IMR-90 (cell line): ENCODE results near the gene GPC5. TPM values are rescaled to one million over a fixed set of nuclear protein-coding genes. Genes with fewer than 3 reads are reported as not detected.

ENCODE experiments used
- ATAC-seq: fragments of 200-7000 bp; cut with Tn5 transposase; 2 replicates; pipeline ENCODE4 v1.9.1; 2020; ENCODE audit warnings: low read depth, mild to moderate bottlenecking, moderate library complexity
- BruUV-seq: library from RNA; stranded (reverse); fragments of 400-500 nt; replicated peaks from 2 replicates; lab custom pipeline; 2021; lab: Mats Ljungman, UMichigan
- CTCF ChIA-PET: fragments of 300-600 bp; formaldehyde crosslinking; extraction: SDS; loops from one replicate; lab custom pipeline; 2021; ENCODE audit warnings: antibody characterized with exemption; lab: Yijun Ruan, JAX
- POLR2A ChIA-PET: fragments of 300-600 bp; sonication (Branson Sonifier 250); formaldehyde crosslinking; loops from one replicate; lab custom pipeline; 2022; ENCODE audit warnings: antibody characterized with exemption; ENCODE audit not compliant: unreplicated experiment; lab: Charles Lee
- DNase-seq: peaks from one replicate; pipeline ENCODE4 v3.0.0; 2013
- H2AFZ ChIP-seq: replicated peaks from 2 replicates; pipeline ENCODE3; 2013; ENCODE audit warnings: low read length, mild to moderate bottlenecking; ENCODE audit not compliant: poor library complexity
- H2AK5ac ChIP-seq: 2 replicates; pipeline ENCODE4 v1.6.1; 2013; ENCODE audit warnings: low read depth, low read length, inconsistent platforms
- H2AK9ac ChIP-seq: replicated peaks from 2 replicates; pipeline ENCODE3; 2013; ENCODE audit warnings: mild to moderate bottlenecking, low read depth, low read length, moderate library complexity; ENCODE audit not compliant: poor library complexity
- H2BK120ac ChIP-seq: 2 replicates; pipeline ENCODE4 v1.6.1; 2013; ENCODE audit warnings: low read depth, low read length, inconsistent platforms
- H2BK15ac ChIP-seq: 3 replicates; pipeline ENCODE4 v1.6.1; 2013; ENCODE audit warnings: low read depth, low read length, inconsistent platforms
- H2BK20ac ChIP-seq: 2 replicates; pipeline ENCODE4 v1.6.1; 2013; ENCODE audit warnings: low read depth, mild to moderate bottlenecking, inconsistent platforms, low read length, moderate library complexity
- H2BK5ac ChIP-seq: 2 replicates; pipeline ENCODE4 v1.6.1; 2013; ENCODE audit warnings: mild to moderate bottlenecking, low read depth, low read length, inconsistent platforms; ENCODE audit not compliant: poor library complexity, severe bottlenecking
- H3K14ac ChIP-seq: replicated peaks from 2 replicates; pipeline ENCODE4 v1.6.1; 2013; ENCODE audit warnings: low read depth, low read length, inconsistent platforms
- H3K18ac ChIP-seq: 2 replicates; pipeline ENCODE4 v1.6.1; 2013; ENCODE audit warnings: low read depth, low read length, control low read depth
- H3K23ac ChIP-seq: 2 replicates; pipeline ENCODE4 v1.6.1; 2013; ENCODE audit warnings: low read depth, low read length, inconsistent platforms
- H3K27ac ChIP-seq: 2 replicates; pipeline ENCODE4 v1.5.1; 2013; ENCODE audit warnings: mild to moderate bottlenecking, control low read depth, low read length; ENCODE audit not compliant: insufficient read depth
- H3K27me3 ChIP-seq: 2 replicates; pipeline ENCODE4 v1.6.1; 2013; ENCODE audit warnings: low read length; ENCODE audit not compliant: control insufficient read depth, insufficient read depth
- H3K36me3 ChIP-seq: 2 replicates; pipeline ENCODE4 v1.6.1; 2013; ENCODE audit warnings: low read length, mixed read lengths; ENCODE audit not compliant: control insufficient read depth, insufficient read depth
- H3K4ac ChIP-seq: 2 replicates; pipeline ENCODE4 v1.6.1; 2013; ENCODE audit warnings: low read depth, low read length, inconsistent platforms
- H3K4me1 ChIP-seq: 2 replicates; pipeline ENCODE4 v1.6.1; 2013; ENCODE audit warnings: low read length, mixed read lengths; ENCODE audit not compliant: control insufficient read depth, insufficient read depth
- H3K4me2 ChIP-seq: 2 replicates; pipeline ENCODE4 v1.6.1; 2013; ENCODE audit warnings: low read depth, mild to moderate bottlenecking, control low read depth, low read length, moderate library complexity
- H3K4me3 ChIP-seq: 2 replicates; pipeline ENCODE4 v1.5.1; 2013; ENCODE audit warnings: low read depth, mild to moderate bottlenecking, control low read depth, low read length, moderate library complexity; ENCODE audit not compliant: insufficient read depth
- H3K56ac ChIP-seq: 2 replicates; pipeline ENCODE4 v1.6.1; 2013; ENCODE audit warnings: low read length, inconsistent platforms; ENCODE audit not compliant: insufficient read depth; ENCODE audit errors: extremely low read depth
- H3K79me1 ChIP-seq, 2 experiments: 2 replicates each; pipeline ENCODE4 v1.6.1; 2013; ENCODE audit warnings: low read length in 2 of 2, inconsistent platforms in 1 of 2, low read depth in 1 of 2
- H3K9ac ChIP-seq: 2 replicates; pipeline ENCODE4 v1.6.1; 2013; ENCODE audit warnings: low read depth, low read length, control low read depth
- H3K9me1 ChIP-seq: 2 replicates; pipeline ENCODE4 v1.6.1; 2013; ENCODE audit warnings: low read length, inconsistent platforms; ENCODE audit not compliant: insufficient read depth
- H3K9me3 ChIP-seq: 2 replicates; pipeline ENCODE4 v1.6.1; 2013; ENCODE audit warnings: low read length; ENCODE audit not compliant: control insufficient read depth, insufficient read depth
- H4K20me1 ChIP-seq: 2 replicates; pipeline ENCODE4 v1.6.1; 2013; ENCODE audit warnings: low read length, inconsistent platforms; ENCODE audit not compliant: insufficient read depth
- H4K5ac ChIP-seq: 2 replicates; pipeline ENCODE4 v1.6.1; 2013; ENCODE audit warnings: mild to moderate bottlenecking, low read depth, low read length, control low read depth
- H4K8ac ChIP-seq, 2 experiments: 2 replicates each; pipeline ENCODE4 v1.6.1; 2013; ENCODE audit warnings: low read depth in 2 of 2, low read length in 2 of 2, control low read depth in 1 of 2, inconsistent platforms in 1 of 2
- H4K91ac ChIP-seq: 2 replicates; pipeline ENCODE4 v1.6.1; 2013; ENCODE audit warnings: low read depth, low read length, inconsistent platforms; ENCODE audit not compliant: insufficient read depth
- CEBPB ChIP-seq: IDR thresholded peaks from 2 replicates; pipeline ENCODE4 v1.6.1; 2012; ENCODE audit warnings: low read depth, low read length, improper control_type of control experiment
- FOS ChIP-seq: fragments of 150-350 bp; IDR thresholded peaks from 2 replicates; pipeline ENCODE4 v1.6.1; 2016; ENCODE audit warnings: low read depth, low read length
- MAFK ChIP-seq: IDR thresholded peaks from 2 replicates; pipeline ENCODE4 v1.6.1; 2012; ENCODE audit warnings: low read depth, low read length, improper control_type of control experiment
- WGBS, 2 experiments: methylation state at CpG; one replicate each; pipeline versions ENCODE4 v1.1.5 to v1.1.7; 2013; ENCODE audit warnings: missing lambda C conversion rate in 2 of 2; ENCODE audit not compliant: insufficient read length in 1 of 2; ENCODE audit errors: extremely low coverage in 2 of 2; 5-methylcytosine and 5-hydroxymethylcytosine counted together
- dilution Hi-C: fragments of 300-500 bp; cut with HindIII; formaldehyde crosslinking; loops from one replicate; pipeline ENCODE4 v1.14.3; 2018; ENCODE audit warnings: low sequenced_read_pairs; ENCODE audit not compliant: unreplicated experiment
- in situ Hi-C: fragments of 300-500 bp; cut with MboI; formaldehyde crosslinking; loops from 3 replicates; pipeline ENCODE4 v1.14.3; 2019; ENCODE audit warnings: low sequenced_read_pairs, inconsistent platforms, mixed read lengths
- intact Hi-C: fragments of 100-400 bp; cut with micrococcal nuclease; formaldehyde crosslinking; loops from 2 replicates; pipeline ENCODE4 v1.10.0; 2022
- polyA plus RNA-seq, 3 experiments: library from polyadenylated mRNA; depleted of rRNA; stranded (reverse); fragments of >200 nt; gene quantifications; 2 replicates each; pipeline ENCODE4 v1.2.3, GENCODE V29; 2012; ENCODE audit warnings: low replicate concordance in 1 of 3
- total RNA-seq: library from RNA; depleted of rRNA; stranded (reverse); fragments of >200 nt; gene quantifications from 2 replicates; pipeline ENCODE4 v1.2.3, GENCODE V29; 2012
- TF ChIP-seq, protein P1 (sequence below): fragments of 150-350 bp; IDR thresholded peaks from 2 replicates; pipeline ENCODE4 v1.6.1; 2017; ENCODE audit warnings: mild to moderate bottlenecking, antibody characterized with exemption, low read length, low read depth
- TF ChIP-seq, protein P2 (sequence below): conservative IDR thresholded peaks from 2 replicates; pipeline ENCODE4 v1.5.1; 2012; ENCODE audit warnings: mild to moderate bottlenecking, low read depth, low read length, improper control_type of control experiment
- TF ChIP-seq, protein P3 (sequence below): fragments of 150-350 bp; IDR thresholded peaks from 2 replicates; pipeline ENCODE4 v1.6.1; 2016; ENCODE audit warnings: low read depth, mild to moderate bottlenecking, low read length, moderate library complexity, borderline replicate concordance

The GPC5 gene
- total and polyA plus RNA-seq, 2 of the 4 experiments (the other 2 are of a cell fraction) = 0.94 to 1.8 TPM

DNA sequence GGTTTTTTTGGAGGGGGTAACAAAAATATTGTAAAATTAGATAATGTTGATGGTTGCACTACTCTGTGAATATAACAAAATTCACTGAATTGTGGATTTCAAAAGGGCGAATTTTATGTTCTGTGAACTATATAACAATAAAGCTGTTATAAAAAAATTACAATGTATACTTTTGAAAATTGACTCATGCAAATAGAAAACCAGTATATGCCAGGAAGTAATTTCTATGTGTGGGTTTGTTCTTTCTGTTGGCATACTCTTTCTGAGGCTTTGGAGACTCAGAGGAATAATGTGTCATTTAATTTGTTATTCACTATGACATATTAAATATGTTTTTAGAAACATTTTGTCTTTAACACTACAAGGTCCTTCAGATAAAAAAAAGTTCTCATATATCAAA lies 310.1 kb downstream of the GPC5 start:
- Histone ChIP-seq H2AFZ (no peak overlapping the region), H4K20me1 (no peaks in the 10 kb centered on the region), H3K9me1 (no peaks in the 10 kb centered on the region), H3K4me2 (no peak overlapping the region), H3K4me3 (no peak overlapping the region), H2AK9ac (no peak overlapping the region), H2BK5ac (no peak overlapping the region), H3K79me1 (no peaks in the 10 kb centered on the region), H4K91ac (no peak overlapping the region), H2BK20ac (no peak overlapping the region), H4K5ac (no peak overlapping the region), H3K4ac (no peak overlapping the region), H3K9me3 (no peaks in the 10 kb centered on the region), H2BK120ac (no peak overlapping the region), H3K23ac (no peak overlapping the region), H3K56ac (no peak overlapping the region), H3K14ac (no peak overlapping the region), H2BK15ac (no peak overlapping the region), H3K27me3 (no peaks in the 10 kb centered on the region), H4K8ac (no peak overlapping the region), H2AK5ac (no peak overlapping the region), H3K18ac (no peak overlapping the region), H3K4me1 (no peaks in the 10 kb centered on the region), H3K27ac (no peak overlapping the region), H3K9ac (no peak overlapping the region), H3K36me3 (no peaks in the 10 kb centered on the region)
- WGBS, 2 experiments = no CpG with 5 or more reads among the region's 1 CpG
- no peak for ATAC-seq
- in situ Hi-C loops = no loop called here
- ChIA-PET CTCF (no interaction called here), POLR2A (no interaction called here)
- intact Hi-C loops = no loop called here
- no TSS peak for BruUV-seq
- TF ChIP-seq FOS (no peak), CEBPB (no peak), MAFK (no peak)
- TF ChIP-seq, protein P1, sequence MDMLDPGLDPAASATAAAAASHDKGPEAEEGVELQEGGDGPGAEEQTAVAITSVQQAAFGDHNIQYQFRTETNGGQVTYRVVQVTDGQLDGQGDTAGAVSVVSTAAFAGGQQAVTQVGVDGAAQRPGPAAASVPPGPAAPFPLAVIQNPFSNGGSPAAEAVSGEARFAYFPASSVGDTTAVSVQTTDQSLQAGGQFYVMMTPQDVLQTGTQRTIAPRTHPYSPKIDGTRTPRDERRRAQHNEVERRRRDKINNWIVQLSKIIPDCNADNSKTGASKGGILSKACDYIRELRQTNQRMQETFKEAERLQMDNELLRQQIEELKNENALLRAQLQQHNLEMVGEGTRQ = no peak
- TF ChIP-seq, protein P2, sequence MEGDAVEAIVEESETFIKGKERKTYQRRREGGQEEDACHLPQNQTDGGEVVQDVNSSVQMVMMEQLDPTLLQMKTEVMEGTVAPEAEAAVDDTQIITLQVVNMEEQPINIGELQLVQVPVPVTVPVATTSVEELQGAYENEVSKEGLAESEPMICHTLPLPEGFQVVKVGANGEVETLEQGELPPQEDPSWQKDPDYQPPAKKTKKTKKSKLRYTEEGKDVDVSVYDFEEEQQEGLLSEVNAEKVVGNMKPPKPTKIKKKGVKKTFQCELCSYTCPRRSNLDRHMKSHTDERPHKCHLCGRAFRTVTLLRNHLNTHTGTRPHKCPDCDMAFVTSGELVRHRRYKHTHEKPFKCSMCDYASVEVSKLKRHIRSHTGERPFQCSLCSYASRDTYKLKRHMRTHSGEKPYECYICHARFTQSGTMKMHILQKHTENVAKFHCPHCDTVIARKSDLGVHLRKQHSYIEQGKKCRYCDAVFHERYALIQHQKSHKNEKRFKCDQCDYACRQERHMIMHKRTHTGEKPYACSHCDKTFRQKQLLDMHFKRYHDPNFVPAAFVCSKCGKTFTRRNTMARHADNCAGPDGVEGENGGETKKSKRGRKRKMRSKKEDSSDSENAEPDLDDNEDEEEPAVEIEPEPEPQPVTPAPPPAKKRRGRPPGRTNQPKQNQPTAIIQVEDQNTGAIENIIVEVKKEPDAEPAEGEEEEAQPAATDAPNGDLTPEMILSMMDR = no peak
- TF ChIP-seq, protein P3, sequence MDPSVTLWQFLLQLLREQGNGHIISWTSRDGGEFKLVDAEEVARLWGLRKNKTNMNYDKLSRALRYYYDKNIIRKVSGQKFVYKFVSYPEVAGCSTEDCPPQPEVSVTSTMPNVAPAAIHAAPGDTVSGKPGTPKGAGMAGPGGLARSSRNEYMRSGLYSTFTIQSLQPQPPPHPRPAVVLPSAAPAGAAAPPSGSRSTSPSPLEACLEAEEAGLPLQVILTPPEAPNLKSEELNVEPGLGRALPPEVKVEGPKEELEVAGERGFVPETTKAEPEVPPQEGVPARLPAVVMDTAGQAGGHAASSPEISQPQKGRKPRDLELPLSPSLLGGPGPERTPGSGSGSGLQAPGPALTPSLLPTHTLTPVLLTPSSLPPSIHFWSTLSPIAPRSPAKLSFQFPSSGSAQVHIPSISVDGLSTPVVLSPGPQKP = no peak
- no peak for DNase-seq
- dilution Hi-C loops = no loop called here
